ENCODE results near the gene NOVA2. TPM values are rescaled to one million over a fixed set of nuclear protein-coding genes. Genes with fewer than 3 reads are reported as not detected.

Gene NOVA2
- polyA plus RNA-seq, 2 of the 4 experiments (the other 2 are of a cell fraction) = 0.06 to 0.30 TPM

DNA sequence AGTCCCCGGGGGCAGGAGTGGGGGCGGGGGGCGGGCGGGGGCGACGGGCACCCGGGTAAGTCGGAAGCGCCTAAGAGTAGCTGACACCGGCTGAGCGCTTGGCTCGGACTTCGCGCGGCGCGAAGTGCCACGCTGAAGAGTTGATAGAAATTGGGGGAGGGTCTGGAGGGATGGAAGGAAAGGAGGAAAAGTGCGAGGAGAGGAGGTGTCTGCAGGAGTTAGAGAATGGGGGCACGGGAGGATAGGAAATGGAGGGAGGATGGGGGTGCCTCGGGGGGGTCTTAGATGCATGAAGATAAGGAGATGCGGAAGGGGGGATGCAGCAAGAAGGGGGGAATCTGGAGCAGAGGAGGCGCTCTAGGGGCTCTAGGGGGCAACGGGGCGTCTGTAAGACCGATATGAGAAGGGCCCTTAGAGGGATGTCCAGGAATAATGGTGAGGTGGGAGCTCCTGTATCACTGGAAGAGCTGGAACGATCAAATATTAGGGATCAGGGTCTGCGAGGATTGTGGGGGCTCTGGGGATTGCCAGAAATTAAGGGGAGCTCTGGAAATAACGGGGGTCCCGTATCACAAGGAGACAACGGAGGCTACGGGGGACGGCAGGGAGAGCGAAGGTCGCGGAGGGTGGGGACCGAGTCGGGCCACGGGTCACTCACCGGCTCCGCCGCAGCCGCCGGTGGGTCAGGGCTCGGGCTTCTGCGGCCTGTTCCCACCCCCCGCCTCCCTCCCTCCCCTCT is 71.6 kb downstream of the NOVA2 start, which contains the start of gene MYPOP:
MYPOP (minus strand) TSS at position 702 of the 739 bp plus-strand sequence. CDS start 840 bp downstream, outside the sequence.
- Histone ChIP-seq H3K4me2 (peak within 1 kb of the TSS; percentile 97), H3K27ac (peak within 1 kb of the TSS; percentile 89 to 93), H3K4me3 (peak within 1 kb of the TSS; percentile 78), H3K4me1 (peaks cover 17% of the 10 kb centered on the region), H3K9me3 (no peaks in the 10 kb centered on the region)
- ATAC-seq (peak; percentile 6 to 28; a peak in 4 of 6 replicates), FAIRE-seq (no peak), DNase-seq (ENCODE audit: low read depth in 1 of 2, low spot score in 1 of 2) (no peak)
- 3% methylated on average over 36 of the region's 47 CpGs for WGBS (ENCODE audit: missing lambda C conversion rate)
- TF ChIP-seq EHMT2 (IDR thresholded peaks at IDR 0.05; ENCODE audit: low read depth) (no peak), EHF (CRISPR knock-in tag; IDR thresholded peaks at IDR 0.05) (no peak), POLR2A (IDR thresholded peaks at IDR 0.05; ENCODE audit: low read length) (peak; percentile 74), HOXA7 (CRISPR knock-in tag; IDR thresholded peaks at IDR 0.05) (no peak), ZNF302 (CRISPR knock-in tag; IDR thresholded peaks at IDR 0.05) (no peak), CBX8 (IDR thresholded peaks at IDR 0.05) (no peak), MYC (IDR thresholded peaks at IDR 0.05; ENCODE audit: borderline replicate concordance, low read length) (no peak), KDM1A (IDR thresholded peaks at IDR 0.05; ENCODE audit: low read depth) (no peak), NR3C1 (IDR thresholded peaks at IDR 0.05) (no peak), HEYL (CRISPR knock-in tag; IDR thresholded peaks at IDR 0.05) (no peak), TFCP2L1 (CRISPR knock-in tag; IDR thresholded peaks at IDR 0.05) (no peak), CHD2 (IDR thresholded peaks at IDR 0.05; ENCODE audit: low read length, partially characterized antibody) (no peak), CBX2 (IDR thresholded peaks at IDR 0.05; ENCODE audit: borderline replicate concordance, low read depth) (no peak), JUN (IDR thresholded peaks at IDR 0.05) (peak in 1 of 2 experiments; percentile 34; a peak in 1 of 5 replicates), FOXS1 (CRISPR knock-in tag; IDR thresholded peaks at IDR 0.05) (no peak), HDAC2 (IDR thresholded peaks at IDR 0.05) (no peak)
- TF ChIP-seq, protein P1, sequence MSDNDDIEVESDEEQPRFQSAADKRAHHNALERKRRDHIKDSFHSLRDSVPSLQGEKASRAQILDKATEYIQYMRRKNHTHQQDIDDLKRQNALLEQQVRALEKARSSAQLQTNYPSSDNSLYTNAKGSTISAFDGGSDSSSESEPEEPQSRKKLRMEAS (IDR thresholded peaks at IDR 0.05) = 0 out of 2 replicates have a peak, but pooled peaks have one; percentile 12
- TF ChIP-seq, protein P2, sequence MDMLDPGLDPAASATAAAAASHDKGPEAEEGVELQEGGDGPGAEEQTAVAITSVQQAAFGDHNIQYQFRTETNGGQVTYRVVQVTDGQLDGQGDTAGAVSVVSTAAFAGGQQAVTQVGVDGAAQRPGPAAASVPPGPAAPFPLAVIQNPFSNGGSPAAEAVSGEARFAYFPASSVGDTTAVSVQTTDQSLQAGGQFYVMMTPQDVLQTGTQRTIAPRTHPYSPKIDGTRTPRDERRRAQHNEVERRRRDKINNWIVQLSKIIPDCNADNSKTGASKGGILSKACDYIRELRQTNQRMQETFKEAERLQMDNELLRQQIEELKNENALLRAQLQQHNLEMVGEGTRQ (IDR thresholded peaks at IDR 0.05) = no peak
- ChIA-PET CTCF (interaction anchor here (1.0 to 5.2 kb wide), 14 partner anchors 9 to 175 kb away, joined by 3 to 29 read pairs (median 6); partner anchors contain the start of genes CCDC61, FOXA3, IRF2BP1 and NANOS2), POLR2A (interaction anchor here (0.7 to 1.8 kb wide), 10 partner anchors 11 to 167 kb away, joined by 3 to 23 read pairs (median 4); partner anchors contain the start of genes CCDC61, IRF2BP1, NOVA2 and SYMPK)

DNA sequence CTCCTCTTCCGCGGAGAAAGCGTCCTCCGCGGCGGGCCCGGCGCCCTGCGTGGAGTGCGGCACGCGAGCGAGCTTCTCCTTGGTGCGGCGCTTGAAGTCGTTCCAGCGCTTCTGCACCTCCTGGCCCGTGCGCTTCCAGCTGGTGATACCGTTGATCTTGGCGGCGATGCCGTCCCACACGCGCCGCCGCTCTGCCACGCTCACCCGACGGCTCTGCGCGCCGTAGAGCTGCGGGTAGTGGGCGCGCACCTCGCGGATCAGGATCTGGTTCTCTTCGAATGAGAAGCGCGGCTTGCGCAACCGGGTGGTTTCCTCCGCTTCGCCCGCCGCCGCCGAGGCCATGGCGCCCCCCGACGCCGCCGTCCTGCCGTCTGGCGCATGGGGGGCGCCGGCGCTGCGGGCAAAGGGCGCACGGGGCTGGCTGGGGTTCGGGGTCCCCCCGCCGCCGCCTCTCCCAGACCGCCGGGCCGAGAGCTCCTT is 72.2 kb downstream of the NOVA2 start:
- Histone ChIP-seq H3K9me3 (no peaks in the 10 kb centered on the region), H3K4me3 (peak overlapping the region; percentile 78), H3K27ac (peak overlapping the region; percentile 89 to 93), H3K4me2 (peak overlapping the region; percentile 97), H3K4me1 (peaks cover 17% of the 10 kb centered on the region)
- no peak for DNase-seq (ENCODE audit: low read depth in 1 of 2, low spot score in 1 of 2)
- TF ChIP-seq GATA3 (IDR thresholded peaks at IDR 0.05; ENCODE audit: borderline replicate concordance) = no peak
- TF ChIP-seq ZC3H11A (IDR thresholded peaks at IDR 0.05) = no peak
- peak; percentile 61 to 74; a peak in 2 of 4 replicates for TF ChIP-seq CEBPB (IDR thresholded peaks at IDR 0.05)
- ATAC-seq = no peak
- ChIA-PET CTCF (interaction anchor here (1.1 to 5.2 kb wide), 11 partner anchors 9 to 176 kb away, joined by 3 to 29 read pairs (median 10); partner anchors contain the start of genes FOXA3, IRF2BP1, NANOS2 and SYMPK), POLR2A (interaction anchor here (1.8 kb wide), 1 partner anchor 51 kb away, joined by 9 read pairs; no protein-coding TSS in a partner anchor)
- FAIRE-seq = no peak
- WGBS (ENCODE audit: missing lambda C conversion rate) = 85% methylated on average over 45 of the region's 69 CpGs

DNA sequence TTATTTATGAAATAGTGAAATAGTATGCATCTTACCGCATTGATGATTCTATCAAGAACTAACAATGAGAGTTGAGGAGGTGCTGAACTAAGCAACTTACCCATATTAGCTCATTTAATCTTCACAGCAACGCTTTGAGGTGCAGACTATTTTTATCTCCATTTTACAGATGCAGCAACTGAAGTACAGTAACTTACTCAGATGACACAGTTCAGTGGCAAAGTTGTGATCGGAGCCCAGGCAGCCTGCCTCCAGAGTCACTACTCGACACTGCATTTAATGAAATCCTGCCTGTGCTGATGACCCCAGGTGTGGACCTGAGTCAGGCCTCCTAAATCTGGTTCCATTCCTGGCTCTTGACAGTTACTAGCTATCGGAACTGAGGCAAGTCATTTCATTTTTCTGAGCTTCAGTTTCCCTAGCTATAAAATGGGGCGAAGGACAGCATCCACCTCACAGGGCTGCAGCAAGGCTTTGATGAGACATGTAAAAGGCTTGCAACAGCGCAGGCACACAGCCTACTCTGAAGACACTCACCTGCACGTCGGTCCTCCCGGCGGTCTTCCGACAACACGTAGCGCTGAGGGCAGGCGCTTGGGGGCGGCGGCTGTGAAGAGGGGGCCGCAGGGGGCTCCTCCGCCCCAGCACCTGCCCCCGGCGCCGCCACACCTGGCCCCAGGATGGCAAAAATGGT is 72.8 kb downstream of the NOVA2 start:
- Histone ChIP-seq H3K9me3 (no peaks in the 10 kb centered on the region), H3K4me3 (peak overlapping the region; percentile 78), H3K4me2 (peak overlapping the region; percentile 97), H3K4me1 (peaks cover 17% of the 10 kb centered on the region), H3K27ac (peak overlapping the region in 1 of 2 experiments; percentile 93; a peak in 3 of 6 replicates)
- DNase-seq (ENCODE audit: low read depth in 1 of 2, low spot score in 1 of 2) = no peak
- ATAC-seq = no peak
- ChIA-PET POLR2A (no interaction called here), CTCF (interaction anchor here (0.9 to 5.2 kb wide), 9 partner anchors 8 to 176 kb away, joined by 3 to 29 read pairs (median 7); partner anchors contain the start of genes FOXA3, IRF2BP1 and SYMPK)
- 90% methylated on average over 22 of the region's 22 CpGs for whole genome bisulfite sequencing (ENCODE audit: missing lambda C conversion rate)
- no peak for FAIRE-seq
- no peak for TF ChIP-seq GATA3 (IDR thresholded peaks at IDR 0.05; ENCODE audit: borderline replicate concordance)
- no peak for TF ChIP-seq HDAC2 (IDR thresholded peaks at IDR 0.05)
- no peak for TF ChIP-seq EP300 (IDR thresholded peaks at IDR 0.05)
- TF ChIP-seq MYC (IDR thresholded peaks at IDR 0.05; ENCODE audit: borderline replicate concordance, low read length) = no peak
- no peak for TF ChIP-seq ZNF302 (CRISPR knock-in tag; IDR thresholded peaks at IDR 0.05)
- no peak for TF ChIP-seq RAD21 (conservative IDR thresholded peaks at IDR 0.05 in 1 of 2, IDR thresholded peaks at IDR 0.05 in 1 of 2)
- no peak for TF ChIP-seq KDM1A (IDR thresholded peaks at IDR 0.05; ENCODE audit: low read depth)

Measured in A549 (cell line).